Rectal smooth muscle tissue (tissue), 1 donor: ENCODE data around the gene TERT.

Experiments used
- H3K27ac ChIP-seq: one replicate; pipeline ENCODE4 v1.7.0; 2013; ENCODE audit warnings: low read depth, low read length, inconsistent platforms
- H3K27me3 ChIP-seq: one replicate; pipeline ENCODE4 v1.7.0; 2013; ENCODE audit warnings: low read length; ENCODE audit not compliant: control insufficient read depth, insufficient read depth
- H3K36me3 ChIP-seq: one replicate; pipeline ENCODE4 v1.7.0; 2013; ENCODE audit warnings: low read length; ENCODE audit not compliant: control insufficient read depth, insufficient read depth
- H3K4me1 ChIP-seq: one replicate; pipeline ENCODE4 v1.7.0; 2013; ENCODE audit warnings: low read length; ENCODE audit not compliant: control insufficient read depth, insufficient read depth
- H3K4me3 ChIP-seq: one replicate; pipeline ENCODE4 v1.7.0; 2013; ENCODE audit warnings: low read length
- H3K9ac ChIP-seq: one replicate; pipeline ENCODE4 v1.7.0; 2013; ENCODE audit warnings: low read length

TERT gene

DNA sequence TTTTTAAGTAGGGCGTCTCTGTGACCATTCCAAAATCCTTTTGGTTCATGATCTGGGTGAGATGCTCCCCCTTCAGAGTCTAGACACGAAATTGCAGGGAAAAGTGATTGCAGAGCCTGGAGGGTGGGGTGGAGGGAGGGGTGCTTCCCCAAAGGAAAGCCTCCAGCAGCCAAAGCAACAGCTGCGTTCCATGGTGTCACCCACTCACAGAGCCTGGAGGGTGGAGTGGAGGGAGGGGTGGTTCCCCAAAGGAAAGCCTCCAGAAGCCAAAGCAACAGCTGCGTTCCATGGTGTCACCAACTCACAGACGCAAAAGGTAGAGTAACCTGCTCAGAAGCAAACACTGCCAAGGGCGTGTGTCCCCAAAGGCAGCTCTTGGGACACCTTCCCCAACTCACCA, 47.1 kb downstream of the TERT start:
- no peak overlapping the region for H3K27ac ChIP-seq
- no peak overlapping the region for H3K9ac ChIP-seq
- peaks cover 2% of the 10 kb centered on the region for H3K27me3 ChIP-seq
- H3K4me1 ChIP-seq: no peaks in the 10 kb centered on the region
- no peak overlapping the region for H3K4me3 ChIP-seq
- H3K36me3 ChIP-seq: no peaks in the 10 kb centered on the region

DNA sequence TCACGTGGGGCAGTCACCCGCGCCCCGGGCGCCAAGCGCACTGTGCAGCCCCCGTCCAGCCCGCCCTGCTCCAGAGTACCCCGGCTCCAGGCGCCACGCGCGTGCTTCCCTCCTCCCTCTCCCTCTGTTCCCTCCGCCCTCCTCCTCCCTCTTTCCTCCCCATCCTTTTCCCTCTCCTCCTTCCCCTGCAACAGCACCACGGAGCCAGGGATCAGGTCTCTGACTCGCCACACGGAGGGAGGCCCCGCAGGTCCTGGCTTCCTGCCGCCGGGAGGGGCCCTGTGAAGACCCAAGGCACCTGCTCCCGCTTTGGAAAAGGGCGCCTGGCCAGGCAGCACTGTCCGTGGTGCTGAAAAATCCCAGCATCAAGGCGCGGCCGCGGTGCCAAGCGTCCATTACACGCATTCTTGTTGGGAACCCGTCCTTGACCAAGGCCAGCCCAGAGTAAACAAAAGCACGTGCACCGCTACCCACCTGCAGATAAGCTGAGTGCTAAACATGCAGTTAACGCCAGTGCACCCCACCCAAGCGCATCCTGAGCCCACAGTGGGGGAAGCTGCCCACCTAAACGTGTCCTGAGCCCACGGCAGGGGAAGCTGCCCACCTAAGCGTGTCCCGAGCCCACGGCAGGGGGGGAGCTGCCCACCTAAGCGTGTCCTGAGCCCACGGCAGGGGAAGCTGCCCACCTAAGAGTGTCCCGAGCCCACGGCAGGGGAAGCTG, 48.0 kb downstream of the TERT start:
- H3K36me3 ChIP-seq: no peaks in the 10 kb centered on the region
- peaks cover 4% of the 10 kb centered on the region for H3K27me3 ChIP-seq
- no peak overlapping the region for H3K27ac ChIP-seq
- H3K4me1 ChIP-seq: no peaks in the 10 kb centered on the region
- no peak overlapping the region for H3K4me3 ChIP-seq
- no peak overlapping the region for H3K9ac ChIP-seq

DNA sequence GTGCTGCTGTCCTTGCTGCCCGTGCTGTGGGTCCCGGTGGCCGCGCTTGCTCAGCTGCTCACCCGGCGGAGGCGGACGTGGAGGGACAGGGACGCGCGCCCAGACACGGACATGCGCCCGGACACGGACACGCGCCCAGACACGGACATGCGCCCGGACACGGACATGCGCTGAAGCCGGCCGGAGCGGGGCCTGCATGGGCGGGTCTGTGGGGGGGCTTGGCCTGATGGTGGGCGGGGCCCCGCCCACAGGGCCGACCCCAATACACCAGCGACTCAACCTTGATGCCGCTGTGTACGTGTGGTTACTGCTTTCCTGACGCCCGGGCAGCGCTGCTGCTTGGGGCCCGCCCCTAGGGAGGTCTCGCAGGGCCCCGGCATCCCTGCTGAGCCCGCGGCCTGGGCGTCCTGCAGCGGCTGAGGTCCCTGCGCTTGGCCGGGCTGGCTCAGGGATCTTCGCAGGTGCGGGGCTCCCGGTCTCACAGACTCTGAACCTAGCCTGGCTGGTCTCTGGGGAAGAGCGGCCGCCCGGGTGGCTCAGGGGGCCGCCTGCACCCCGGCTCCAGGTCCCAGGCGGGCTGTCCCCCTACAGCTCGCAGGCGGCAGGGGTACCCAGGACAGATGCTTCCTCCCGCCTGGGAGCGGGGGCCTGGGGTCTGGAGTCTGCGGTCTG, 48.8 kb downstream of the TERT start:
- Histone ChIP-seq H3K4me1 (no peaks in the 10 kb centered on the region), H3K27me3 (peaks cover 4% of the 10 kb centered on the region), H3K9ac (no peak overlapping the region), H3K36me3 (no peaks in the 10 kb centered on the region), H3K27ac (no peak overlapping the region), H3K4me3 (no peak overlapping the region)

DNA sequence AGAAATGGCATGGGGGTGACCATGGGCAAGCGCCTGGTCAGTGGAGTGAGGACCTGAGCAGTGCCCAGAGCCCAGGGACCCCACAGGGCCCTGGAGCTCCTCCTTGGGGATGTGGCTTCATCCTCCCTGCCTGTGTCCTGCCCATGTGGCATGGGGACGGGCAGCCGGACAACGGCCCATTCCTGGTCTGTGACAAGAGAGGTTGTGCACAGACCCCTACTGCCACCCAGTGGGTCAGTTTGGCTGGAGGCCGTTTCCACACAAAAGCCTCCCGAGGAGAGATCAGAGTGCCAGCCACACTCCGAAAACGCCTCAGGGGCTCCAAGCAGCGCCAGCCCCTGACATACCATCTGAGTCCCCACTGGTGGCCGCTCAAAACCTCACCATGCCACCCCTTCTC, 49.9 kb downstream of the TERT start:
- Histone ChIP-seq H3K36me3 (no peaks in the 10 kb centered on the region), H3K27me3 (peaks cover 4% of the 10 kb centered on the region), H3K27ac (no peak overlapping the region), H3K9ac (no peak overlapping the region), H3K4me1 (no peaks in the 10 kb centered on the region), H3K4me3 (no peak overlapping the region)

DNA sequence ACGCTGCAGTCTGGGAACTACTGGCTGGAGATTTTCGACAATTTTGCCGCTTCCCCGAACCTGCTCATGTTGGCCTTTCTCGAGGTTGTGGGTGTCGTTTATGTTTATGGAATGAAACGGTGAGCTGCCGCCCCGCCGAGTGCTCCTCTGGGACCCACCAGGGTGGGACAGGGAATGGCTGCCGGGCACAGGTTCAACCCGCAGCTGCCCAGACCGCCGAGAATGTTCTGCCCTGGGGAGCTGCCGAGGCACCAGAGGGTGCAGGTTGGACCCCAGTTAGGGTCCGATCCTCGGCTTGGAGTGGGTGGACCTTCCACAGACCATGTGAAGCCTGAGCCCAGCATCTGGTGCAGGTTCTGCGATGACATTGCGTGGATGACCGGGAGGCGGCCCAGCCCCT, 50.6 kb downstream of the TERT start:
- H3K27me3 ChIP-seq: peaks cover 4% of the 10 kb centered on the region
- no peak overlapping the region for H3K4me3 ChIP-seq
- no peaks in the 10 kb centered on the region for H3K4me1 ChIP-seq
- H3K9ac ChIP-seq: no peak overlapping the region
- no peaks in the 10 kb centered on the region for H3K36me3 ChIP-seq
- H3K27ac ChIP-seq: no peak overlapping the region

DNA sequence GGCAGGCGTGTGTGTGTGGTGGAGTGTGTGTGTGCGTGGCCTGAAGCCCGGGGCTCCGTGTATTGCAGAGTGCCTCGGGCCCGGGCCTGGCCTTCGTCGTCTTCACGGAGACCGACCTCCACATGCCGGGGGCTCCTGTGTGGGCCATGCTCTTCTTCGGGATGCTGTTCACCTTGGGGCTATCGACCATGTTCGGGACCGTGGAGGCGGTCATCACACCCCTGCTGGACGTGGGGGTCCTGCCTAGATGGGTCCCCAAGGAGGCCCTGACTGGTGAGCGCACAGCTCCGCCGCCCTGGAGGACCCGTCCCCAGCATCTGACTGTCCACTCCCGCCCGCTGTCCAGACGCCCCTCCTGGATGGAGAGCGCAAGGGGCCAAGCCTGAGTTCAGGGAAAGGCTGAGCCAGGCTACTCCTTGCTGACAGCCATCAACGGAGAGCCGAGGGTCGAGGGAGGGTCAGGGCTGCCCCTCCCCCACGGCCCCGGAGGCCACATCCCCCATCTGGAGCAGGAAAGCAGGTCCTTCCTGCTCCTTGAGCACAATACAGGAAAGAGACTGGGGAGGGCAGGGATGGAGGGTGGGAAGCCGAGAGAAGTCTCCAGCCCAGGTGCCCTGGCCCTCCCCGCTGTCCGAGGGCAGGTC, 51.3 kb downstream of the TERT start:
- Histone ChIP-seq H3K4me1 (no peaks in the 10 kb centered on the region), H3K4me3 (no peak overlapping the region), H3K36me3 (no peaks in the 10 kb centered on the region), H3K27ac (no peak overlapping the region), H3K9ac (no peak overlapping the region), H3K27me3 (peaks cover 4% of the 10 kb centered on the region)

DNA sequence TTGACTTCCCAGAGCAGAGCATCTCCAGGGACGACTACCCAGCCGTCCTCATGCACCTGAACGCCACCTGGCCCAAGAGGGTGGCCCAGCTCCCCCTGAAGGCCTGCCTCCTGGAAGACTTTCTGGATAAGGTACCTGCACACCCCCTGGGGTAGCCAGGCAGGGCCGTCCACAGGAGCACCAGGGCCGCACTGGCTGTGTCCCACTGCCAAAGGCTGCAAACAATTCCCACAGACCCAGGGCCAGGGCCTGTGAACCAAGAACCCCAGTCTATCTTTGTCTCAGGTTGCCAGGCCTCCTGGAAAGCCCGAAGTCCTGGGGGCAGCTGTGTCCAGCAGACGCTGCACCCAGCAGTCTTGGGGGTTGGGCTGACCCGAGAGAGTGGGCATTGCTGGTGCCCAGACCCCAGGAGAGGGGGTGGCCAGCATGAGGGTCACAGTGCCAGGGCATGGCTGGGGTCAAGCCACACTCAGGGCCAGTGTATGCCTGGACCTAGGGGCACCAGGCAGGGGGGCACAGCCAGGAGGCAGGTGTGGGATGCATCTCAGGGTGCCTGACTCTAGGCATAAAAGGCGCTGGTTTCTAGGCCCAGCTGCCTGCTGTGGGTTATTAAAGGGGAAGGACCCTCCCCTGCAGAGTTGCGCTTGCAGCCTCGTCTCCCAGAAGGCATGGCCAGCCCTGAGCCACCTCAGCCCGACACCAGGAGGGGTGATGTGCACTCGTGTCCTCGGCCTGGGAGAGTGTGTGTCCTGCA, 52.0 kb downstream of the TERT start:
- H3K4me1 ChIP-seq: no peaks in the 10 kb centered on the region
- no peak overlapping the region for H3K9ac ChIP-seq
- H3K36me3 ChIP-seq: no peaks in the 10 kb centered on the region
- H3K27me3 ChIP-seq: peaks cover 4% of the 10 kb centered on the region
- no peak overlapping the region for H3K27ac ChIP-seq
- H3K4me3 ChIP-seq: no peak overlapping the region

DNA sequence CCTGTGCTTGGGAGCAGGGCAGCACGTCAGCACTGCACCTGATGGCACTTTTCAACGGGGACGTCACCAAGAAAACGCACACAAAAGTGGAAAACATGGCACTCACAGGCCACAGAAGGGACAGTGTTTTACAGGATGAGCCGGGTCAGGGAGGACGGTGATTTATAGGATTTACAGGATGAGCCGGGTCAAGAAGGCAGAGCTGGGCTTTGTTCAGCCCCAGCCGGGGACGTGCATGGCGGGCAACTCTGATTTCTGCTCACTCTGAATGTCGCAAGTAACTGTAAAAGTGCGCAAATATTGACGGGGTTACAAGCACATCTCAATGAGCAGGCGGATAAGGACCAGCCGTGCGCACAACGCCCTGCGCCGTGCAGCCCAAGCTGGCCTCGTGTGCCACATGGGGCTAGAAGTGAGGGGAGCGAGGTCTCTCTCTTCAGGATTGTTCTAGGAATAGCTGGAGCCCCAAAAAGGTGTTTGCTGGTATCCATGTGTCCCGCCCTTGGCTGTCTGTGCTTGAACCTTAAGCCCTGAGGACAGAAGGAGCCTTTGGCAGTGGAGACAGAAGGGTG, 53.3 kb downstream of the TERT start:
- Histone ChIP-seq H3K27ac (no peak overlapping the region), H3K4me1 (no peaks in the 10 kb centered on the region), H3K36me3 (no peaks in the 10 kb centered on the region), H3K27me3 (peaks cover 4% of the 10 kb centered on the region), H3K4me3 (no peak overlapping the region), H3K9ac (no peak overlapping the region)

DNA sequence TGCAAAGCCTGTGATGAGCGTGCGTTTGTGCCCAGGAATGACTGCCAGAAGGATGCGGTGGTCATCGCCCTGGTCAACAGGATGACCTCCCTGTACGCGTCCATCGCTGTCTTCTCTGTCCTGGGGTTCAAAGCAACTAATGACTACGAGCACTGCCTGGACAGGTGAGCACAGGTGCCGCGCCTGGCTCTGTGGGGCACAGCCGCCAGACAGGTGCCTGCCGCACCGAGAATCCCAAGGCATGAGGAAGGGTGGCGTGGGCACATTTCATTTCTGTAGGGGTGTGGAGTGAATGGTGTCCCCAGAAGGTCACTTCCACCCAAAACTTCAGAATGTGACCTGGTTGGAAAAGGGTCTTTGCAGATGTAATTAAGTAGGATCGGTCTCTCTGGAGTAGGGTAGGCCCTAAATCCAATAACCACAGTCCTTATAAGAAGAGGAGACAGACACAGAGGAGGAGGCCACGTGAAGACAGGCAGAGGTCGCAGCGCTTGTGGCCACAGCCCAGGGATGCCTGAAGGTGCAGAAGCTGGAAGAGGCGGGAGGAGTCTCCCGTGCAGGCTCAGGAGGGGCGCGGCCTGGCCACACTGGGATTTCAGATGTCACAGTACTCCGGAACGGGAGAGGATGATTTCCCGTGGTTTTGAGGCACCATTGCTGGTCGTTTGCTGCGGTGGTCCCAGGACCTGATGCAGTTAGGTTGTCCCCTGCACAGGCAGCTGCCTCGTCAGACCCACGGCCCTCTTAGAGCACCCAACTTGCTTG, 54.2 kb downstream of the TERT start:
- Histone ChIP-seq H3K27ac (no peak overlapping the region), H3K27me3 (peaks cover 4% of the 10 kb centered on the region), H3K4me1 (no peaks in the 10 kb centered on the region), H3K9ac (no peak overlapping the region), H3K4me3 (no peak overlapping the region), H3K36me3 (no peaks in the 10 kb centered on the region)

DNA sequence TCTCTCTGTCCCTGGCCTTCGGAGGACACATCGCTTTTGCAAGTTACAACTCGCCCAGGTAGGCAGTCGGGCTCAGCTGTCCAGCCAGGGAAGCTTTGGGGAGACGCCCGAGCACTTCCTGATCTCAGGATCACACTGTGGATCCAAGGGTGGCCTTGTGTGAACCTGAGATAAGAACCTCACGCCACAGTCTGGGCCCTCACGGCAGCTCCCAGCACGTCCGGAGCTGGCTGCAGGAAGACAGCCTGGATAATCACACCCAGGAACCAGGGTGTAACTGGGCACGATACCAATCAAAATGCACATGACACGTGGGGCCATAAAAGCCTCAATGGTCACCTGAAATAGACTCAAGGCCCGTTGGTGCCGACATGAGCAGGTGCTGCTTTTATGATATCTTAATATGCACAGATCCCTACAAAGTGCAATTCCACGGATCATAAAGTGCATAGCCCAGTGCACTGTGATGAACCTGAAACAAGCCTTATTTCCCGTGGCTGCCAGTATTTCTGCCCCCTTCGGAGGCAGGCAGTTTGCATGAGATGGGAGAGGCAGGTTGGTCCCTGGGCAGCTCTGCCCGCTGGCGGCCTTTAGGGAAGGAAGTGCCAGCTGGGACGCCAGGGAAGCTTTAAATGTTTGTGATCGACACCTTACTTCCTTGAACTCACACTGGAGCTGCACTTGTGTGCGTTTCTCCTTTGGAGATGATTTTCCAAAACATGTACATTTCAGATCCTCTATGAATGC, 55.2 kb downstream of the TERT start:
- Histone ChIP-seq H3K4me1 (no peaks in the 10 kb centered on the region), H3K36me3 (no peaks in the 10 kb centered on the region), H3K27me3 (peaks cover 2% of the 10 kb centered on the region), H3K9ac (no peak overlapping the region), H3K4me3 (no peak overlapping the region), H3K27ac (no peak overlapping the region)

DNA sequence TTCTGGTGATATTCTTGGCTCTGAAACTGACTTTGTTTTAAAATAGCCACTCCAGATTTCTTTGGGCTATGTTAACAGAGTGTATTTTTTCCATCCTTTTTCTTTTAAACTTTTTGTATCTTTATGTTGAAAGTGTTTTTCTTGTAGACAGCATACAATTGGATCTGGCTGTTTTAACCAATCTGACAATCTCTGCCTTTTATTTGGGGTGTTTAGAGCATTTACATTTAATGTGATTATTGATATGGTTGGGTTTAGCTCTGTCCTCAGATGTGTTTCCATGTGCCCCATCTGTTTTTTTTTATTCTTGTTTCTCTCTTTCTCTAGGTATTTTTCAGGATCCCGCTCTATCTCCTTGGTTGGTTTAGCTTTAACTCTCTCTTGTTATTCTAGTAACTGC, 59.0 kb downstream of the TERT start:
- Histone ChIP-seq H3K36me3 (no peaks in the 10 kb centered on the region), H3K27me3 (no peaks in the 10 kb centered on the region), H3K4me1 (no peaks in the 10 kb centered on the region)

More for the DNA sequence above, 59.0 kb downstream of the TERT start:
- Histone ChIP-seq H3K4me3 (no peak overlapping the region), H3K9ac (no peak overlapping the region), H3K27ac (no peak overlapping the region)
